ENCODE measurements around the gene RPRD2.
"Not testable (repeated sequence)": the region's sequence is repeated elsewhere in the genome, so short reads cannot be mapped to it uniquely, and the experiment has no call there.

Gene RPRD2

DNA sequence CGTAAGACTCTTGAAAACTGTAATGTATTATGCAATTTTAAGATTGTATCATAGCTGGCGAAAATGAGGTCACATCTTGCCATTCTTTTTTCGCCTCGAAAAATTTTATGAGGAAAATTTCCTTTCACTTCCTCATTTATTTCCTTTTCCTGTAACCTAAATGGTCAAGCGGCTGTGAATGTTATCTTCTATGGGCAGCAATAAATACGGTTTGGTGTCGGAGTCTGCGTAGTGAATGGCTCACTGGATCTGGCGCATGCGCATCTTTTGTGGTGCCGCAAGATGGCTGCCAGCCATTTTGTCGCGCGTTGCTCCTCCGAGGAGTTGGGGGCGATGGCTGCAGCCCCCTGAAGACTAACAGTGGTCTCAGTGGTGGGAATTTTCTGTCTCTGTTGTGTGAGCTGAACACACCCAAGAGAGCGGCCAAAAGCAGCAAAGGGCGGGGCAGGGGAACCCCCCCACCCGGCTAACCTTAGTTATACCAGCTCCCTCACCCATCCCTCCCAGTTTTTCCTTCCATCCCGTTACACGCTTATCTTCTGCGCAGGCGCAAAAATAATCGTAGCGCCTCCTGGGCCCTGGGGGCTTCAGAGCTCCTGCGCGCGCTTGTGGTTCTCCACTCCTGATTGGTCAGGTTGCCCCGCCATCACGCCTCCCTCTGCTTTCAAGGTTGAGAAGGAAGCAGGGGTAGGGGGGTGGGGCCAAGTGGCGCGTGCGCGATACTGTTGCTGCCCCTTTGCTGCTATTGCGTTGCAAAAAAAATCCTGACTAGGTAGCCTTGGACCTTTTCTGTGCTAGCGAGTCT lies at the start of gene RPRD2:
RPRD2 (plus strand) TSS at position 722 of the 805 bp plus-strand sequence. CDS start 568 bp downstream, outside the sequence.
- peak; percentile 100 for DNase-seq

DNA sequence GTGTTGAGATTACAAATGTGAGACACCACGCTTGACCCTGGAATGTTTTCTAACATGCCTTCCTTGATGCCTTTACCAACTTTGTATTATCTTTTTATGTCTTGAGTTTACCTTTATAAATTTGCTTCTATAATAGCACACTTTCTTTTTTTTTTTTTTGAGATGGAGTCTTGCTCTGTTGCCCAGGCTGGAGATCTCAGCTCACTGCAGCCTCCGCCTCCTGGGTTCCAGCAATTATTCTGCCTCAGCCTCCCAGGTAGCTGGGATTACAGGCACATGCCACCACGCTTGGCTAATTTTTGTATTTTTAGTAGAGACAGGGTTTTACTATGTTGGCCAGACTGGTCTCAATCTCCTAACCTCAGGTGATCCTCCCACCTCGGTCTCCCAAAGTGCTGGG lies 49.3 kb upstream of the RPRD2 start:
- DNase-seq, result not testable (repeated sequence)

GRCh38 chr1:150320667-150320978 lies 43.3 kb upstream of the RPRD2 start:
- peak; percentile 13 for DNase-seq

- peak; percentile 48 for DNase-seq
Measured at GRCh38 chr1:150321826-150322166, 42.2 kb upstream of the RPRD2 start.

GRCh38 chr1:150322310-150322709 lies 41.6 kb upstream of the RPRD2 start:
- DNase-seq, result peak; percentile 21

GRCh38 chr1:150332651-150333290 lies 31.2 kb upstream of the RPRD2 start:
- DNase-seq, result no peak

- no peak for DNase-seq
Measured at GRCh38 chr1:150346316-150346715, 17.6 kb upstream of the RPRD2 start.

- no peak for DNase-seq
Measured at GRCh38 chr1:150352866-150353265, 11.1 kb upstream of the RPRD2 start.

DNA sequence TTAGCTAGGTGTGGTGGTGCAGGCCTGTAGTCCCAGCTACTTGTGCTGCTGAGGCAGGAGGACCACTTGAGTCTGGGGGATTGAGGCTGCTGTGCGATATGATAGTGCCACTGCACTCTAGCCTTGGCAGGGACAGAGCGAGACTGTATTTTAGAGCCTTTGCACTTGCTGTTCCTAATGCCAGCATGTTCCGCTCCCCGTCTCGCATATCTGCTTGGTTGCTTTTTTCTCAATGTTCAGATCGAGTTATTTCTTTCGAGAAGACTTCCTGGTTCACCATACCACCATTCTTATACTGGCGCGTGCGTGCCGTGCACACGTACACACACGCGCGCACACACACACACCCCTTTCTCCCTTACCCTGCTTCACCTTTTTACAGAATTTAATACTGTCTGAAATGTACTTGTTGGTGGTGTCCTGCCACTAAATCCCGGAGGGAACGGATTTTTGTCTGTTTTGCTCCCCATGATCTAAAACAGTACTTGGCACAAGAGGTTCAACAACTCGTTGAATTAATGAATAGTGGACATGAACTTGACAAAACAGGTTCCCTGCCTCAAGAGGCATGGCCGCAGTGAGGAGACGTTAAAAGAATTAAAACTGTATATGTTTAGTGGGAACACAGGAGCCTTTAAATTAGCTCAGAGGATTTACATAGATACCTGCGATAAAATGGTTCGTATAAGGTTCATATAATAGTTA lies 1.1 kb upstream of the RPRD2 start:
- no peak for DNase-seq

- DNase-seq, result peak; percentile 77
Measured at GRCh38 chr1:150364231-150365003, 470 bp downstream of the RPRD2 start.

DNA sequence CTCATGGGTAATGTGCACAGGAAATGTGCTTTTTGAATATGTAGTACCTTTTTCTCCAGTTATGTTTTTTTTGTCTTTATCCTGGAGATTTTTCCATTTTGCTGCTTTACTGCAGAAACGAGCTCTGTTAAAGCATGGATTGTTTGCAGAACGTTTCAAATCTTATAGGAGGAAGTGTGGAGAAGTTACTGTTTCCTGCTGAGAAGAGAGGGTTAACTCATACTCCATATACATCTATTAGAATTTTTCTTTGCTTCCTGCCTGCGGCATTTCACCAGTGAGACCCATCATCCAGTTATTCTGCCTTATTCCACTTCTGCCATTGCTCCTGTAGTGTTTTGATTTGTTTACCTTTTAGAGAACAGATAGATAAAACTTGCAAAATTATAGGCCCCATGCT lies 2.0 kb downstream of the RPRD2 start:
- DNase-seq, result peak; percentile 36

DNA sequence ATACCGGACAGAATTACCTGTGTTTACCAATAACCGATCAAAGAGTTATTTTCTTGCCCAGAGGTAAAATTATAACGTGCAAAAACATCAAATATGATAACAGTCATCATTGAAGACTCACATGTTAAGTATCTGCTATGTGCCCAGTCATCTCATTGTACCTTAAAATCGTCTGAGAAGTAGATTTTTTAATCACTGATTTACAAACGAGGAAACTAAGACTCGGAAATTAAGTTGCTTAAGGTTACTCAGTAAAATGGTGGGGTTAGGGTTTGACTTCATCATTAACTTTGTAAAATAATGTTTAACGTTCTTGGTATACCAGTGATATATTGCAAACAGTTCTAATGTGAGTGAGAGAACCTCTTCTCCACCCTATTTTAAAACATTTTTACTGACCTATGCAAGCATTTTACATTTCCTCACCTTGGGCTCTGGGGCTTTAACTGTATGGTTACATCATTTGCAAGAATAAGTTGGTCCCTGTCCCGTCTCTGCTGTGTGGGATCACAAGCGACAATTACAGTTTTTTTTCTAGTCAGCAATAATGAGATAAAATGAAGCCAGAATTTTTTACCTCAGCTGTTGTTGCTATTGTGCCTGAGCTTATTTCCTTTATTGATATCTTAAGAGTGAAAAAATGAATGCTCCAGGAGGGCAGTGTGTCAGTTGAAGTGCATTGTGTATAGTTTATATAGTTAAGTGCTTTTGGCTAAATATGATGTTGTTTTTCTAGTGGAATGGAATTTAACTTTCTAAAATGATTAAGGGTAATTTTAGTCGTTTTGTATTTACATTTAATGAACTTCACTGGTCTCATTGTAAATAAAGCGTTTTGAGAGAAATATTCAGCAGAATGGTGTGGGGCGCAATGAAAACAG lies 2.7 kb downstream of the RPRD2 start:
- DNase-seq, result peak; percentile 47

GRCh38 chr1:150371110-150371509 lies 7.2 kb downstream of the RPRD2 start:
- no peak for DNase-seq

GRCh38 chr1:150372580-150372979 lies 8.6 kb downstream of the RPRD2 start:
- no peak for DNase-seq

DNA sequence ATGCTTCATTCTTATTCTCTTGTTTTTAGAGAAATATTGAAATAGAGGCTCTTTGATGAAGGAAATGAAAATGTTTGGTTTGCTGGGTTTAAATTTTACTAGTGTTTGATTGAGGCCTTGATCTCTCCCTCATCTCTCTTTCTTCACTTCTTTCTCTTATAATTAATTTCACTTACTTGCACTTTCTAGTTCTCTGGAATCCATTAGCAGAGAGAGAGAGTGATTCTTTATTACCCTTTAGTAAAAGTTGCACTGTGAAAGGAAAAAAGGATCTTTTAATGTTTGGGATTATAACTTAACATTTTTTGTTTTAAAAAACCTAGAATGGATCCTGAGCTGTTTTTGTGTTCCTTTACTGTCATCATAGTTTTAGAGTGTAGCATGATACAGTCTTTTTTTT lies 12.2 kb downstream of the RPRD2 start:
- no peak for DNase-seq

- peak; percentile 51 for DNase-seq
Measured at GRCh38 chr1:150383631-150384324, 19.8 kb downstream of the RPRD2 start.

- DNase-seq, result no peak
Measured at GRCh38 chr1:150385537-150386445, 21.8 kb downstream of the RPRD2 start.

GRCh38 chr1:150386592-150386991 lies 22.6 kb downstream of the RPRD2 start:
- no peak for DNase-seq

- DNase-seq, result no peak
Measured at GRCh38 chr1:150387200-150387599, 23.3 kb downstream of the RPRD2 start.

- no peak for DNase-seq
Measured at GRCh38 chr1:150388241-150388640, 24.3 kb downstream of the RPRD2 start.
